Activated CD8-positive, alpha-beta T cell treated with anti-CD3 and anti-CD28 coated beads for 36 hours (primary cell): ENCODE results near the gene FBXO17. TPM values are rescaled to one million over a fixed set of nuclear protein-coding genes. Genes with fewer than 3 reads are reported as not detected.

Experiments used
- ATAC-seq: fragments of 200-7000 bp; cut with Tn5 transposase; one replicate; pipeline ENCODE4 v1.10.0; 2021; ENCODE audit warnings: mild to moderate bottlenecking, moderate library complexity
- CTCF ChIA-PET: fragments of 350-600 bp; sonication (Branson Sonifier 250); formaldehyde crosslinking; loops from one replicate; lab custom pipeline; 2021; ENCODE audit warnings: antibody characterized with exemption; lab: Charles Lee
- POLR2A ChIA-PET: fragments of 350-600 bp; sonication (Branson Sonifier 250); formaldehyde crosslinking; loops from one replicate; lab custom pipeline; 2021; ENCODE audit warnings: antibody characterized with exemption; lab: Charles Lee
- DNase-seq: peaks from one replicate; pipeline ENCODE4 v3.0.0-alpha.2; 2020
- H3K27ac Mint-ChIP-seq: one replicate; pipeline ENCODE4 v1.8.0; 2021; ENCODE audit warnings: mild to moderate bottlenecking, mixed read lengths
- H3K27me3 Mint-ChIP-seq: one replicate; pipeline ENCODE4 v1.8.0; 2021; ENCODE audit warnings: mixed read lengths
- H3K36me3 Mint-ChIP-seq: one replicate; pipeline ENCODE4 v1.8.0; 2021; ENCODE audit warnings: low read depth, mixed read lengths
- H3K4me1 Mint-ChIP-seq: one replicate; pipeline ENCODE4 v1.8.0; 2021; ENCODE audit warnings: low read depth, mixed read lengths
- H3K4me3 Mint-ChIP-seq: one replicate; pipeline ENCODE4 v1.8.0; 2021; ENCODE audit warnings: mild to moderate bottlenecking, moderate library complexity, mixed read lengths
- H3K9me3 Mint-ChIP-seq: one replicate; pipeline ENCODE4 v1.8.0; 2021; ENCODE audit warnings: mixed read lengths
- intact Hi-C: fragments of 100-400 bp; cut with micrococcal nuclease; formaldehyde crosslinking; loops from one replicate; pipeline ENCODE4 v1.10.0; 2022
- total RNA-seq, 2 experiments: library from RNA; stranded (reverse); gene quantifications; one replicate each; pipeline ENCODE4 v1.2.3, GENCODE V29; 2021
- TF ChIP-seq, protein P1 (sequence below): fragments of 200-600 bp; IDR thresholded peaks from one replicate; pipeline ENCODE4 v1.8.0; 2022; ENCODE audit warnings: antibody characterized with exemption, mild to moderate bottlenecking

Gene FBXO17
- total RNA-seq, 2 experiments from 2014 or later: not detected

DNA sequence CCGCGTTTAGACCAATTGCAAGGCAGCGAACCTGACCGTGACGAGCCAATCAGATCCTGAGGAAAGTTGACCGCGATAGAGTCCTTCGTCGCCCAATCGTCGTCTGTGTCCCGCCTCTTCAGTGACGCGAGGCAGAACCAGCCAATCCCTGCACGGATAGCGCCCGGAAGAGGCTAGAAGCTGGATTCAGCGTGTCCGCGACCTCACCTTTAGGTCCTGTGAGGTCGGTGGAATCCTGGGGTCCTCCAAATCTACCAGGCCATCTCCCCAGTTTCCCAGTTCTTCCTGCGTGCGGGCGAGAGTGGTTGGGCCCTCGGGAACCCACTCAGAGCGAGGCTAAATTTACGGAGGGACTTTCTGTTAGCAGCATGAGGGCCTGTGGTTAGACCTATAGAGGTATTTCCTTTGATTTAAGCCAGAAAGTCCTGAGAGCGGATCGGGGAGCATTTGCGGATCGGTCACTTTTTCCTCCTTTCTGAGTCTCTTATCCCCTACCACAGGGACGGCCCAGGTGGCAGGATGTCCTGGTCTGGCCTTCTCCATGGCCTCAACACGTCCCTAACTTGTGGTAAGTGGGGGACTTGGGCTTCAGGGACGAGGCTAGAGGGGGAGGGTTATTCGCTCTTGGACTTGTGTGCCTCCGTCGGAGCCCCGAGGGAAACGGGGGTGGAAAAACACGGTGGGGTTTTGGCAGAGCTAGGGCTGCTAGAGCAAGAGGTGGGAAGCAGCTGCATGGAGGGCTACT is 44.6 kb downstream of the FBXO17 start, which contains the start of gene MRPS12:
MRPS12 (plus strand) TSS at position 169 of the 745 bp plus-strand sequence; CDS start at position 520, 351 bp downstream.
- H3K36me3 Mint-ChIP-seq: peaks cover 52% of the 10 kb centered on the region
- ATAC-seq: peak; percentile 94
- intact Hi-C loops: loop anchor here (5.0 to 10.0 kb wide), 2 partner anchors 79 to 196 kb away; no protein-coding TSS in a partner anchor
- peak within 1 kb of the TSS; percentile 98 for H3K27ac Mint-ChIP-seq
- ChIA-PET CTCF (interaction anchor here (0.6 to 3.6 kb wide), 60 partner anchors 9 to 557 kb away, joined by 3 to 27 read pairs (median 4); partner anchors contain the start of genes ACTN4, ECH1, EIF3K and FAM98C), POLR2A (interaction anchor here (0.5 to 1.6 kb wide), 8 partner anchors 14 to 1639 kb away, joined by 3 to 7 read pairs (median 3); partner anchors contain the start of gene NFKBIB)
- H3K4me3 Mint-ChIP-seq: peak within 1 kb of the TSS; percentile 99
- peaks cover 31% of the 10 kb centered on the region for H3K4me1 Mint-ChIP-seq
- TF ChIP-seq, protein P1, sequence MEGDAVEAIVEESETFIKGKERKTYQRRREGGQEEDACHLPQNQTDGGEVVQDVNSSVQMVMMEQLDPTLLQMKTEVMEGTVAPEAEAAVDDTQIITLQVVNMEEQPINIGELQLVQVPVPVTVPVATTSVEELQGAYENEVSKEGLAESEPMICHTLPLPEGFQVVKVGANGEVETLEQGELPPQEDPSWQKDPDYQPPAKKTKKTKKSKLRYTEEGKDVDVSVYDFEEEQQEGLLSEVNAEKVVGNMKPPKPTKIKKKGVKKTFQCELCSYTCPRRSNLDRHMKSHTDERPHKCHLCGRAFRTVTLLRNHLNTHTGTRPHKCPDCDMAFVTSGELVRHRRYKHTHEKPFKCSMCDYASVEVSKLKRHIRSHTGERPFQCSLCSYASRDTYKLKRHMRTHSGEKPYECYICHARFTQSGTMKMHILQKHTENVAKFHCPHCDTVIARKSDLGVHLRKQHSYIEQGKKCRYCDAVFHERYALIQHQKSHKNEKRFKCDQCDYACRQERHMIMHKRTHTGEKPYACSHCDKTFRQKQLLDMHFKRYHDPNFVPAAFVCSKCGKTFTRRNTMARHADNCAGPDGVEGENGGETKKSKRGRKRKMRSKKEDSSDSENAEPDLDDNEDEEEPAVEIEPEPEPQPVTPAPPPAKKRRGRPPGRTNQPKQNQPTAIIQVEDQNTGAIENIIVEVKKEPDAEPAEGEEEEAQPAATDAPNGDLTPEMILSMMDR: no peak
- DNase-seq: peak; percentile 99
- H3K9me3 Mint-ChIP-seq: peaks cover 7% of the 10 kb centered on the region
- H3K27me3 Mint-ChIP-seq: no peaks in the 10 kb centered on the region

DNA sequence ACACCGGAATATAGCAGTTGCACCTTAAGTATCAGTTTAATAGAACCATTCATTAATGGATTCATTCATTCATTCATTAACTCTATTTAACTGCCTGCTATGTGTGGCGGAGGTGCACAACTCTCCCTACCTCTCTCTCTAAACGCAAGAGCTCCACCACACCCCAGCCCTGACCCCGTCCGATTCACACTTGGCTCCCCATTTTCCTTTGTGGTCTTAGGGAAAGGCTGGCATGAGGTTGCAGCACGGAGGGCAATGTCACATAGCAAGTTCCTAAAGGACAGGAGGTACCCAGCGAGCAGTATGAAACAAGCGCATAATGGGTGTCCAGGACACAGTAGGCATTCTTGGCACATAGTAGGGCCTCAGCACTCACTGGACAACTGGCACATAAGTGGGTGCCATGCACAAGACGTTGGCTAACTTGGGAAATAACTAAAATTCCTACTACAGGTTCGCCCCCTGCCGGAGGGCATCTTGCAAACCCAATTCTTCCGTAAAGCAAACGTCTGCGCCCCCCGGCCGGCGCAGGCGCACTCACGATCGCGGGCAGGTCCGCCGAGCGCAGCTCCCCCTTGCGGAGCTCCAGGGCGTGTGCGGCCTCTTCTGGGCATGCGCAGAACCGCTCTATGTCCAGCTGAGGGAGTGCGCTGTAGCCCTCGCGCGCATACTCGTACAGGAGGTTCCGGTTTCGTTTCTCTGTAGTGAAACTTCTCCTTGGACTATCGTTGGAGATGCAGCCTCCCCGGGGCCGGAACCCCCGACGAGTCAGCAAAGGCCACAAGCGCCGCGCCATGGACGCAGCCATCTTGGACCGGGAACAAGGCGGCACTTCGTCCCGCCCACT is 45.4 kb downstream of the FBXO17 start, which contains the start of gene SARS2:
SARS2 (minus strand) TSS at position 835 of the 847 bp plus-strand sequence; CDS start at position 808, 27 bp downstream.
- ChIA-PET CTCF (interaction anchor here (0.6 to 3.6 kb wide), 61 partner anchors 9 to 556 kb away, joined by 3 to 27 read pairs (median 4); partner anchors contain the start of genes ACTN4, ECH1, EIF3K and FAM98C), POLR2A (interaction anchor here (0.5 to 1.4 kb wide), 6 partner anchors 28 to 458 kb away, joined by 3 to 4 read pairs (median 3); partner anchors contain the start of genes NFKBIB and RINL)
- Mint-ChIP-seq H3K27me3 (no peaks in the 10 kb centered on the region), H3K4me3 (peak within 1 kb of the TSS; percentile 99), H3K36me3 (peaks cover 49% of the 10 kb centered on the region), H3K27ac (peak within 1 kb of the TSS; percentile 98), H3K9me3 (peaks cover 7% of the 10 kb centered on the region), H3K4me1 (peaks cover 31% of the 10 kb centered on the region)
- DNase-seq: peak; percentile 92
- intact Hi-C loops: loop anchor here (5.0 to 10.0 kb wide), 2 partner anchors 78 to 195 kb away; no protein-coding TSS in a partner anchor
- peak; percentile 80 for ATAC-seq
- TF ChIP-seq, protein P1: peak; percentile 99

DNA sequence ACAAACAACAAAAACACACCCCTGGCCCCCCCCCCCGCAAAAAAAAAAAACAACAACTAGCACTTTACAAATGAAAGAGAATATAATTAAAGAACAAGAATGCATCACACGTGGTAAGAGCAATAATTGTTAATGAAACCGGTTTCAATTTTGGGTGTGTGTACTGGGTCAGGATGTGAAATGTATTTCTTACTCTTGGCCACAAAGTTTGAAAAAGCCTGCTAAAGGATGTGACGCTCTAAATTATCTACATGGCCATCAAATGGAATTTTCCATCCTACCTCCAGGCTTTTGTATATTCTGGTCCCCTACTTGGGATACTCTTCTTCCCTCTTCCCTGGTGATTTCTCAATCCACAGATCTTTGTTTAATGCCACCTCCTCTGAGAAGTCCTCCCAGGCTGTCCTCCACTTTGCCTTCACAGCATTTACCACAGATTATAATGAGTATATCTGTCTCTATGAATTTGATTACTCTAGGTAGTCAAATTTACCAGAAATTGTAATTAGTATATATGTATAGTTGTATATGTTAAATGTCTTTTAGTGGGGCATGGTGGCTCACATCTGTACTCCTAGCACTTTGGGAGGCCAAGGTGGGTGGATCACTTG is 47.0 kb downstream of the FBXO17 start:
- Mint-ChIP-seq H3K36me3 (peaks cover 42% of the 10 kb centered on the region), H3K27me3 (no peaks in the 10 kb centered on the region), H3K27ac (peak overlapping the region; percentile 84), H3K4me1 (peaks cover 36% of the 10 kb centered on the region), H3K4me3 (peak overlapping the region; percentile 99), H3K9me3 (no peaks in the 10 kb centered on the region)
- intact Hi-C loops: no loop called here
- DNase-seq: no peak
- TF ChIP-seq, protein P1: no peak
- no peak for ATAC-seq
- ChIA-PET CTCF (interaction anchor here (0.9 to 2.0 kb wide), 5 partner anchors 28 to 525 kb away, joined by 3 to 6 read pairs (median 6); partner anchors contain the start of genes FAM98C, NFKBIB and SIRT2), POLR2A (interaction anchor here (1.0 to 1.3 kb wide), 4 partner anchors 28 to 97 kb away, joined by 3 to 4 read pairs (median 4); partner anchors contain the start of gene RINL)

DNA sequence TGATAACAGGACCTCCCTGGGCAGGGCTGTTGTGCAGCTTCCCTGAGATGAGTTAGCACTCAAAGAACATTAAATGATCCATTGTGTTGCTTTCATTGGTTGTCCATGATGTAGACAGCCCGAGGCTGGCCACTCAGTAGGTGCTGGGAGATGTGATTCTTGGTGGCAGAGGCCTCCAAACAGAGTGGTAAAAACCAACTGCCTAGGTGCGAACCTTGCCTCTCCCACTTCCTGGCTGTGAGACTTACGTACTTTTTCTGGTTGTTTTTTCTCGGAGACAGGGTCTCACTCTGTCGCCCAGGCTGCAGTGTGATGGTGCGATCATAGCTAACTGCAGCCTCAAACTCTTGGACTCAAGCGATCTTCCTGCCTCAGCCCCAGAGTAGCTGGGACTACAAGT is 51.2 kb downstream of the FBXO17 start:
- no peaks in the 10 kb centered on the region for H3K9me3 Mint-ChIP-seq
- intact Hi-C loops: no loop called here
- no peak overlapping the region for H3K4me3 Mint-ChIP-seq
- peaks cover 19% of the 10 kb centered on the region for H3K4me1 Mint-ChIP-seq
- H3K36me3 Mint-ChIP-seq: peaks cover 33% of the 10 kb centered on the region
- no peaks in the 10 kb centered on the region for H3K27me3 Mint-ChIP-seq
- CTCF ChIA-PET: interaction anchor here (1.1 kb wide), 1 partner anchor 37 kb away, joined by 4 read pairs; no protein-coding TSS in a partner anchor
- H3K27ac Mint-ChIP-seq: peak overlapping the region; percentile 21
- ATAC-seq (peak; percentile 24), DNase-seq (no peak)
- POLR2A ChIA-PET: interaction anchor here (0.6 kb wide), 1 partner anchor 24 kb away, joined by 4 read pairs; the partner anchor contains the start of gene NFKBIB
- TF ChIP-seq, protein P1: no peak
